ENCODE data around the gene VAPB.
A peak's percentile ranks its signal among the peaks of the same experiment; 100 is the strongest.
"Not testable (repeated sequence)": the region's sequence is repeated elsewhere in the genome, so short reads cannot be mapped to it uniquely, and the experiment has no call there.

The VAPB gene

DNA sequence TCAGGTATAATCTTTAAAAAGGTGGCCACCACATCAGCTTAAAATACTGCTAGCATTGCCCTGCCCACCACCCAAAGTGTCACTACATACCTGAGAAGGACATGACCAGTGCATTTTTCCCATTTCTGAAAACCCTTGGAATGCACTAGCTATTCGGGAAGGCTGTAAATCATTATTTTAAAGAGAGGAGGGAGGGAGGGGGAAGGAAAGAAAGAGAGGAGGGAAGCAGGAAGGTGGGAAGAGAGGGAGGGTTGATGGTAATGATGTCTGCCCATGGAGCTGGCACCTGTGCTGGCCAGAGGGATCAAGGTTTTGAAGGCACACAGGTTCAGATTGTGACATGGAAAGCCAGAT, 32.4 kb downstream of the VAPB start:
- no peak overlapping the region for H3K9ac ChIP-seq (ENCODE audit: low read length)
- peaks cover 7% of the 10 kb centered on the region for H3K9me3 ChIP-seq (ENCODE audit: control insufficient read depth, insufficient read depth, low read depth, low read length)
- peaks cover 44% of the 10 kb centered on the region for H3K36me3 ChIP-seq (ENCODE audit: control insufficient read depth, insufficient read depth, low read length)
- H3K27me3 ChIP-seq (ENCODE audit: control insufficient read depth, insufficient read depth, low read length) = no peaks in the 10 kb centered on the region
- H3K4me3 ChIP-seq (ENCODE audit: low read depth, low read length) = no peak overlapping the region
- H3K4me1 ChIP-seq (ENCODE audit: control insufficient read depth, insufficient read depth, low read length) = peaks cover 30% of the 10 kb centered on the region
- no peak overlapping the region for H3K27ac ChIP-seq (ENCODE audit: low read depth, low read length)

DNA sequence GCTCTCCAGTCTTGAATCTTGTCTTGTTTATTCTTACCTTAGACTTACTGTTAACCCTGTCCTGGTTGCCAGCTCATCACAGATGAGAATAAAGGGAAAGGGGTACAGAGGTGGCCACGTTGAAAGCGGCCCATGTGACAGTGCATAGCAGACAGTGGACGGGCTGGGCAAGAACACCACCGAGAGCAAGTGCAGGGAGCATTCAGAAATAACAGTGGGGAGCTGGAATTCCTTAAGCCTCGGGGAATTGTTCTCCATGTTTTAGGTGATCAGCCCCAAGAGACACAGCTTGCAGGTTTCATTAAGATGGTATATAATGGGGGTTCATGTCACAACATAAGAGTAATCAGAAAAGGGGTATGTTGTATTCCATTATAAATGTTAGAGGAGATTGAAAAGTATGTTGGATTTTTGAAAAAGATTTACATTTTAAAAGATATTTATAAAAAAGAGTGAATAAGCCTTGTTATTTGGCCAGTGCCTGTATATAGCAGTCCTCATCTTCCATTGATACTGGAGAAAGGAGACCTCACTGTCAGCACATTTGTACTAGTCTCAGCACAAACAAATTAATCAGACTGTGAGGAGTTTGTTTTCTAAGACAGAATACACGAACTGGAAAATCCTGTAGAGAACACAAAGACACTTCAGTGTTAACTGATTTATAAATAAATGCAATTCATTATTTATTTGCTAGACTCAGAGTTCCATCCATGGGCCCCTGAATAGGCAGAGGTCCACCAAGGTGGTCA, 35.4 kb downstream of the VAPB start:
- peaks cover 41% of the 10 kb centered on the region for H3K36me3 ChIP-seq (ENCODE audit: control insufficient read depth, insufficient read depth, low read length)
- no peak overlapping the region for H3K4me3 ChIP-seq (ENCODE audit: low read depth, low read length)
- peaks cover 20% of the 10 kb centered on the region for H3K9me3 ChIP-seq (ENCODE audit: control insufficient read depth, insufficient read depth, low read depth, low read length)
- peak overlapping the region; percentile 38; the same call in 1 of the 2 replicates for H3K27ac ChIP-seq (ENCODE audit: low read depth, low read length)
- no peaks in the 10 kb centered on the region for H3K27me3 ChIP-seq (ENCODE audit: control insufficient read depth, insufficient read depth, low read length)
- no peak overlapping the region for H3K9ac ChIP-seq (ENCODE audit: low read length)
- peaks cover 14% of the 10 kb centered on the region for H3K4me1 ChIP-seq (ENCODE audit: control insufficient read depth, insufficient read depth, low read length)

DNA sequence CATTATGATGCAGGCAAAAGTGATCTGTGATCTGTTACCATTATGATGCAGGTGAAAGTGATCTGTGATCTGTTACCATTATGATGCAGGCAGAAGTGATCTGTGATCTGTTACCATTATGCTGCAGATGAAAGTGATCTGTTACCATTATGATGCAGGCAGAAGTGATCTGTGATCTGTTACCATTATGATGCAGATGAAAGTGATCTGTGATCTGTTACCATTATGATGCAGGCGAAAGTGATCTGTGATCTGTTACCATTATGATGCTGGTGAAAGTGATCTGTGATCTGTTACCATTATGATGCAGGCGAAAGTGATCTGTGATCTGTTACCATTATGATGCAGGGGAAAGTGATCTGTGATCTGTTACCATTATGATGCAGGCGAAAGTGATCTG, 38.5 kb downstream of the VAPB start:
- Histone ChIP-seq H3K9me3 (ENCODE audit: control insufficient read depth, insufficient read depth, low read depth, low read length) (peaks cover 20% of the 10 kb centered on the region), H3K4me1 (ENCODE audit: control insufficient read depth, insufficient read depth, low read length) (peaks cover 10% of the 10 kb centered on the region), H3K36me3 (ENCODE audit: control insufficient read depth, insufficient read depth, low read length) (peaks cover 26% of the 10 kb centered on the region)
- H3K4me3 ChIP-seq (ENCODE audit: low read depth, low read length); H3K27ac ChIP-seq (ENCODE audit: low read depth, low read length); H3K9ac ChIP-seq (ENCODE audit: low read length); H3K27me3 ChIP-seq (ENCODE audit: control insufficient read depth, insufficient read depth, low read length): not testable (repeated sequence)

DNA sequence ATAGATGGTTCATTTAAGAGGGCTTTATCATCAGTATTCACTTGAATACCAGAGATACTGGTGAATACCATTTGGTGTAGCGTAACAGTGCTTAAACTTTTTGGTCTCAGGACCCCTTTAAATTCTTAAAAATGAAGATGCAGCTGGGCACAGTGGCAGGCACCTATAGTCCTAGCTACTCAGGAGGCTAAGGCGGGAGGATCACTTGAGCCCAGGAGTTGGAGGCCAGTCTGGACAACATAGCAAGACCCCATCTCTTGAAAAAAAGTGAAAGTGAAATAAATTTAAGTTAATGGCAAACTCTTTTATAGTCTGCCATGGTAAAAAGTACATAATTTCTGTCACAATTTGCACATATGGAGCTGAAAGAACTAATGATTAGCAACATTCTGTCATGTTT, 39.3 kb downstream of the VAPB start:
- Histone ChIP-seq H3K27ac (ENCODE audit: low read depth, low read length) (no peak overlapping the region), H3K9ac (ENCODE audit: low read length) (no peak overlapping the region), H3K4me1 (ENCODE audit: control insufficient read depth, insufficient read depth, low read length) (peaks cover 6% of the 10 kb centered on the region), H3K9me3 (ENCODE audit: control insufficient read depth, insufficient read depth, low read depth, low read length) (peaks cover 20% of the 10 kb centered on the region), H3K4me3 (ENCODE audit: low read depth, low read length) (no peak overlapping the region), H3K36me3 (ENCODE audit: control insufficient read depth, insufficient read depth, low read length) (peaks cover 26% of the 10 kb centered on the region), H3K27me3 (ENCODE audit: control insufficient read depth, insufficient read depth, low read length) (no peaks in the 10 kb centered on the region)

DNA sequence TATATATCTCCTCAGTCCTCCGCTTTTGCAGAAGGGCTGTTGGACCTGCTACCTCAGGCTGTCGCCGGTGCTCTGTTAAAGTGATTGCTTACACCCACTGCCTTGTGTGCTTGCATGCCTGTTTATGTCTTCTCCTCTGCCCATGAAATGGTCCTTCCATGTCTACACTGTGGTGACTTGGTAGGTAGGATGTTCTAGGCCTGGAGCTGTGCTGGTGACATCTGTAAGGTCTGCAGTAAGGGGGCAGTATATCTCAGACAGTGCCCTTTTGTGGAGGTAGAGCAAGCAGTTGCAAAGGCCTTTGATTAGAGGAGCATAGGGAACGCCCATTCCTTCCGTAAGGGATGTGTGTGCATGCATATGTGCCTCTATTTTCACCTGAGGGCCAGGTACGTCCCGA, 40.3 kb downstream of the VAPB start:
- no peaks in the 10 kb centered on the region for H3K27me3 ChIP-seq (ENCODE audit: control insufficient read depth, insufficient read depth, low read length)
- peaks cover 3% of the 10 kb centered on the region for H3K4me1 ChIP-seq (ENCODE audit: control insufficient read depth, insufficient read depth, low read length)
- H3K27ac ChIP-seq (ENCODE audit: low read depth, low read length) = no peak overlapping the region
- H3K36me3 ChIP-seq (ENCODE audit: control insufficient read depth, insufficient read depth, low read length) = peaks cover 23% of the 10 kb centered on the region
- H3K9me3 ChIP-seq (ENCODE audit: control insufficient read depth, insufficient read depth, low read depth, low read length) = peaks cover 20% of the 10 kb centered on the region
- H3K4me3 ChIP-seq (ENCODE audit: low read depth, low read length) = no peak overlapping the region
- no peak overlapping the region for H3K9ac ChIP-seq (ENCODE audit: low read length)

DNA sequence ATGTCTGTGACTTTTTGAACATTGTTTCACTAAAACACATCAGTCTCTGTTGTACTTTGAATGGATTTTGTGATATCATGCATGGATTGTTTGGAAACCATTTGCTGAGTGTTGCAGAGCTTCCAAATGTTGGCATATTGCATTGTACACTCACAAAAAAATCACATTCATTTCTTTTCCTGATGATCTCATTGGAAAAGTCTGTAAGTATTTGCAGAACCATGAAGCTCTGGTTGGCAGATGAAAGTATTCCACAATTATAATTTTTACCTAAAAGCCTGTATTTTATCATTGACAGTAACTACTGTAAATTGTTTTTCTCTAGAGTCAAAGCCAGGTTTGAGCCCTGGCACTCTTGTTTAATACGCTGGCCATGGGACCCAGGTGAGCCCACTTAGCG, 42.1 kb downstream of the VAPB start:
- H3K27me3 ChIP-seq (ENCODE audit: control insufficient read depth, insufficient read depth, low read length) = no peaks in the 10 kb centered on the region
- peaks cover 17% of the 10 kb centered on the region for H3K9me3 ChIP-seq (ENCODE audit: control insufficient read depth, insufficient read depth, low read depth, low read length)
- H3K4me3 ChIP-seq (ENCODE audit: low read depth, low read length) = no peak overlapping the region
- H3K36me3 ChIP-seq (ENCODE audit: control insufficient read depth, insufficient read depth, low read length) = peaks cover 10% of the 10 kb centered on the region
- peaks cover 14% of the 10 kb centered on the region for H3K4me1 ChIP-seq (ENCODE audit: control insufficient read depth, insufficient read depth, low read length)
- no peak overlapping the region for H3K9ac ChIP-seq (ENCODE audit: low read length)
- H3K27ac ChIP-seq (ENCODE audit: low read depth, low read length) = no peak overlapping the region

DNA sequence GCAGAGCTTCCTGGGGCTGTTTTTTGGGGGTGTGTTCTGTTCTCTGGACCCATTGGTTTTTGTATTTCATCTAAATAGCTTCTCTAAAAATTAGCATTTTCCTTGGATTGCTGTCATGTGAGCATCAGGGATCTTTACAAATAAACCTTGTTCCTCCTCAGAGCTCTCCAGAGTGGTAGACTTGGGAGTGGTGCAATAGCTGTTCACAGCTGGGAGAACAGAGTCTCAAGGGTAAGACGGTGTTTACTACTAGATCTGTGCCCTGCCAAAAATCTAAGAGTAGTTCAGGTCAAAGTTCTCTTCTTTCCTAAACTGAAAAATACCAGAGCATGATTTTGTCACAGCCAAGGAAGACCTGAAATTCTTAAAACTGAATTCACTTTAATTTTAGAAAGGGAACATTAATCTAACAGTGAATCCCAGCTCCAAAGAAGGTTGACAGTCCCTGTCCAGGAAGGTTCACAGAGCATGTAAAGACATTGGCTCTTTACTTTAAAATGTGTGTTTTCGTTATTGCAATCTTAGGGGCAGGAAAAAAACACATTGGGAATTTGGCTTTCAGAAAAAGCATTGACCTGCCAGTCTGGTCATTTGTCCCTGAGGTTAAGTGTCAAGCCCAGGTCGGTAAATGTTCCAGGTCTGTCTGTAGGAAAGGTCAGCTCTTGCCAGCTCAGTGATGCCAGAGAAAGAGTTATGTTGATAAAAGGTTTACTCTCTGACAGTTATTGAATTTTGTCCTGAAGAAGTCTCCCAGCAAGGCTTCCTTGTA, 43.3 kb downstream of the VAPB start:
- H3K9me3 ChIP-seq (ENCODE audit: control insufficient read depth, insufficient read depth, low read depth, low read length) = peaks cover 5% of the 10 kb centered on the region; the same call in 1 of the 2 replicates
- no peak overlapping the region for H3K4me3 ChIP-seq (ENCODE audit: low read depth, low read length)
- no peaks in the 10 kb centered on the region for H3K27me3 ChIP-seq (ENCODE audit: control insufficient read depth, insufficient read depth, low read length)
- peaks cover 14% of the 10 kb centered on the region for H3K4me1 ChIP-seq (ENCODE audit: control insufficient read depth, insufficient read depth, low read length)
- no peak overlapping the region for H3K27ac ChIP-seq (ENCODE audit: low read depth, low read length)
- no peak overlapping the region for H3K9ac ChIP-seq (ENCODE audit: low read length)
- H3K36me3 ChIP-seq (ENCODE audit: control insufficient read depth, insufficient read depth, low read length) = peaks cover 2% of the 10 kb centered on the region; the same call in 1 of the 2 replicates

DNA sequence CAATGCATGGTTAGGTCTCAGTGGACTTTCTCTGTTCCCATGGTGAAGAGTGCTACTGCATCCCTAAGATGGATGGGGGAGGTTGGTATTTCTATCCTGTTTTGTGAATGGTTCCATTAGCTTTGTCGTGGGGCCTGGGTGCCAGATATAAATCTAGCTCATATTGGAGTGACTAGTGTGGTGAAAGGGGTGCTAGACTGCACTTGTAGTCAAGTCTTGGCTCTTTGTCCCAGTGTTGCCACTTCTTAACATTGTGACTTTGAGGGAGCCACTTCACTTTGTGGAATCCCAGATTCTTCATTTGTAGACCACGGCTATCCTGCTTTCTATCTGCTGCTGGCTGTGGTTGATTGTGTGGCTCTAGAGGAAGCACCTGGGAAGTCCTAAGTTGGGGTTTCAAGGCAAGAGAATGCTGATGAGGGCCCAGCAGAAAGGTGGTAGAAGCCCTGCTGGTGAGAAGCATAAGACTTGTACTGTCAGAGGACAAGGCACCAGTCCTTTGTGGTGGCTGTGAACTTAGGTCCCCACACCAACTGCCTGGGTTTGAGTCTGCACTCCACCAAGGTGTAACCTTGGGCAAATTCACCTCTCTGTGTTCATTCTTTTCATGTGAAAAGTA, 44.1 kb downstream of the VAPB start:
- no peak overlapping the region for H3K27ac ChIP-seq (ENCODE audit: low read depth, low read length)
- no peak overlapping the region for H3K4me3 ChIP-seq (ENCODE audit: low read depth, low read length)
- peaks cover 14% of the 10 kb centered on the region for H3K4me1 ChIP-seq (ENCODE audit: control insufficient read depth, insufficient read depth, low read length)
- peaks cover 7% of the 10 kb centered on the region for H3K36me3 ChIP-seq (ENCODE audit: control insufficient read depth, insufficient read depth, low read length)
- H3K9me3 ChIP-seq (ENCODE audit: control insufficient read depth, insufficient read depth, low read depth, low read length) = no peaks in the 10 kb centered on the region
- no peak overlapping the region for H3K9ac ChIP-seq (ENCODE audit: low read length)
- no peaks in the 10 kb centered on the region for H3K27me3 ChIP-seq (ENCODE audit: control insufficient read depth, insufficient read depth, low read length)

DNA sequence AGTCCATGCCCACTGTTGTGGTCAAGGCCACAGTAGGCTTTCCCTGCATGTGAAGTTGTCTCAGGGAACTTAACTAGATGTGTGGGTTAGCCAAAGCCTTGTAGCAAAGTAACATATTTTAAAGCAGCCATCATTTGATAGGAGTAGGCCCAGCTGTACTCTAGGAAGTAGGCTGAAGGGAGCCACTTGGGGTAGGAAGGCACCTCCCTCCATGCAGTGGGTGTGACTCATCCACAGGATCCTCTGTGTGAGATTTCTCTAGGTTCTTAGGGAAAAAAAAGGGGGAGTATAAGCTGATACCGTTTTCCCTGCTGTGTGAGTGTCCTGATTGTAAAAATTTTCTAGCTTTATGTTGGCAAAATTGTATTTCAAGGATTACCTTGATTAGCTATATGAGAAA, 44.7 kb downstream of the VAPB start:
- H3K27me3 ChIP-seq (ENCODE audit: control insufficient read depth, insufficient read depth, low read length) = no peaks in the 10 kb centered on the region
- no peak overlapping the region for H3K4me3 ChIP-seq (ENCODE audit: low read depth, low read length)
- no peak overlapping the region for H3K27ac ChIP-seq (ENCODE audit: low read depth, low read length)
- no peaks in the 10 kb centered on the region for H3K9me3 ChIP-seq (ENCODE audit: control insufficient read depth, insufficient read depth, low read depth, low read length)
- H3K36me3 ChIP-seq (ENCODE audit: control insufficient read depth, insufficient read depth, low read length) = peaks cover 7% of the 10 kb centered on the region
- peaks cover 17% of the 10 kb centered on the region for H3K4me1 ChIP-seq (ENCODE audit: control insufficient read depth, insufficient read depth, low read length)
- no peak overlapping the region for H3K9ac ChIP-seq (ENCODE audit: low read length)

DNA sequence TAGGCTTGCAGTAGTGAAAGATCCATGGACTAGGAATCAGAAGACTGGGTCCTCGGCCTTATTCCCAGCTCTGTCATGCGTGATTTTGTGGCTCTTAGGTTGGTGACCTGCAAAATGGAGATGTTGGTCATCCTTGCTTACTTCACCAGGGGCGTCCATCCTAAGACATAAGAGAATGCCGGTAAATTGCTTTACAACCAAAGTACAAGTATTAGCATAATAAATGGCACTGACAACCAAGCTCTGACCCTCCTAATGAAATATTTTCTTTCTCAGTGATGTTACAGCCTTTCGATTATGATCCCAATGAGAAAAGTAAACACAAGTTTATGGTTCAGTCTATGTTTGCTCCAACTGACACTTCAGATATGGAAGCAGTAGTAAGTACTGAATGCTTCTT, 45.3 kb downstream of the VAPB start:
- no peaks in the 10 kb centered on the region for H3K9me3 ChIP-seq (ENCODE audit: control insufficient read depth, insufficient read depth, low read depth, low read length)
- H3K27me3 ChIP-seq (ENCODE audit: control insufficient read depth, insufficient read depth, low read length) = no peaks in the 10 kb centered on the region
- H3K9ac ChIP-seq (ENCODE audit: low read length) = no peak overlapping the region
- no peak overlapping the region for H3K27ac ChIP-seq (ENCODE audit: low read depth, low read length)
- peaks cover 5% of the 10 kb centered on the region; the same call in 1 of the 2 replicates for H3K36me3 ChIP-seq (ENCODE audit: control insufficient read depth, insufficient read depth, low read length)
- no peak overlapping the region for H3K4me3 ChIP-seq (ENCODE audit: low read depth, low read length)
- peaks cover 22% of the 10 kb centered on the region for H3K4me1 ChIP-seq (ENCODE audit: control insufficient read depth, insufficient read depth, low read length)

DNA sequence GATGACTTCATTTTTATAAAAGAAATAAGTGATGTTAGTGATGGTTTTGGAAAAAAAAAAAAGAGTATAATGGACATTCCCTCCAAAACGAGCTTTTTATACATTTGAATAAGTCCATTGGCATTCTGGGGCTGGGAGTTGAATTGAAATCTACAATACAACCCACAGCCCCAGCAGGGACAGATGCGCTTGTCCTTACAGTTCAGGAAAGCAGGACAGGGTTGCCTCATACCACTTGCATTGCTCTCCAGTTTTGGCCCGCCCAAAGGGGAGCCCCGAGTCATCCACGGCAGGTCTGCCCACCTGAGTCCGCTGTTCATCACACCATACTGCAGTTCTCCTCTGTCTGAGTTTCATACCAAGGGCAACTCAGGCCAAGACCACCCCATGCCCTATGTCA, 46.2 kb downstream of the VAPB start:
- H3K4me3 ChIP-seq (ENCODE audit: low read depth, low read length) = no peak overlapping the region
- H3K9ac ChIP-seq (ENCODE audit: low read length) = no peak overlapping the region
- no peak overlapping the region for H3K27ac ChIP-seq (ENCODE audit: low read depth, low read length)
- no peaks in the 10 kb centered on the region for H3K9me3 ChIP-seq (ENCODE audit: control insufficient read depth, insufficient read depth, low read depth, low read length)
- peaks cover 32% of the 10 kb centered on the region for H3K4me1 ChIP-seq (ENCODE audit: control insufficient read depth, insufficient read depth, low read length)
- peaks cover 10% of the 10 kb centered on the region for H3K36me3 ChIP-seq (ENCODE audit: control insufficient read depth, insufficient read depth, low read length)
- H3K27me3 ChIP-seq (ENCODE audit: control insufficient read depth, insufficient read depth, low read length) = no peaks in the 10 kb centered on the region
